Measurements from ENCODE around the gene CNTN5. TPM values are rescaled to one million over a fixed set of nuclear protein-coding genes. Genes with fewer than 3 reads are reported as not detected.

The CNTN5 gene
- total RNA-seq, 2 experiments from 2014 or later, result not detected

DNA sequence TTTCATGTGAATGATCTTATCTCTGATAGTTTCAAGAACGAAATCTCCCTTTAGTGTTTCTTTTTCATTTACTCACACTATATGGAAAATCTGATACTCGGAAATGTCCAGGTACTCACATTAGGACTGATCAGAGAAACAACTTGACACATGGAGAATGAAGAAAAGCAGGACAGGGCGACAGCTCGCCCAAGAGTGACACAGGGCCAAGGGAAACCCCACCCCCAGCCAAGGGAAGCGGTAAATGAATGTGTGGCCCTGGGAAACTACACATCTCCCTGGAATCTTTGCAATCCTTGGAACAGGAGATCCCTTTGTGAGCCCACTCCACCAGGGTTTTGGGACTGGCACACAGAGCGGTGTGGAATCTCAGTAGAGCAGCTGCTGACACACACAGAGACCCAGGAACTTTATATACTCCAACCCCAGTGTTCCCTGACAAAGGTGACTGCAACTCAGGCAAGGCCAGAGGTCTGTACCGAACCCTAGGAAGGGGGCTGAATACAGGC lies 1362.7 kb downstream of the CNTN5 start:
- peaks cover 3 to 19% of the 10 kb centered on the region in 2 experiments for H3K9me3 ChIP-seq (ENCODE audit: control insufficient read depth in 1 of 2, insufficient read depth in 1 of 2, low read length in 2 of 2)
- POLR2A ChIA-PET, result no interaction called here
- no peaks in the 10 kb centered on the region for H3K4me1 ChIP-seq (ENCODE audit: insufficient read depth, low read length)
- TF ChIP-seq, protein P1, sequence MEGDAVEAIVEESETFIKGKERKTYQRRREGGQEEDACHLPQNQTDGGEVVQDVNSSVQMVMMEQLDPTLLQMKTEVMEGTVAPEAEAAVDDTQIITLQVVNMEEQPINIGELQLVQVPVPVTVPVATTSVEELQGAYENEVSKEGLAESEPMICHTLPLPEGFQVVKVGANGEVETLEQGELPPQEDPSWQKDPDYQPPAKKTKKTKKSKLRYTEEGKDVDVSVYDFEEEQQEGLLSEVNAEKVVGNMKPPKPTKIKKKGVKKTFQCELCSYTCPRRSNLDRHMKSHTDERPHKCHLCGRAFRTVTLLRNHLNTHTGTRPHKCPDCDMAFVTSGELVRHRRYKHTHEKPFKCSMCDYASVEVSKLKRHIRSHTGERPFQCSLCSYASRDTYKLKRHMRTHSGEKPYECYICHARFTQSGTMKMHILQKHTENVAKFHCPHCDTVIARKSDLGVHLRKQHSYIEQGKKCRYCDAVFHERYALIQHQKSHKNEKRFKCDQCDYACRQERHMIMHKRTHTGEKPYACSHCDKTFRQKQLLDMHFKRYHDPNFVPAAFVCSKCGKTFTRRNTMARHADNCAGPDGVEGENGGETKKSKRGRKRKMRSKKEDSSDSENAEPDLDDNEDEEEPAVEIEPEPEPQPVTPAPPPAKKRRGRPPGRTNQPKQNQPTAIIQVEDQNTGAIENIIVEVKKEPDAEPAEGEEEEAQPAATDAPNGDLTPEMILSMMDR (IDR thresholded peaks at IDR 0.05), result no peak
- ATAC-seq (ENCODE audit: poor library complexity) (no peak), DNase-seq (no peak)
- Mint-ChIP-seq H3K4me1 (ENCODE audit: low read depth) (no peaks in the 10 kb centered on the region), H3K27me3 (no peaks in the 10 kb centered on the region), H3K9me3 (peaks cover 18% of the 10 kb centered on the region), H3K4me3 (no peak overlapping the region), H3K36me3 (ENCODE audit: low read depth) (no peaks in the 10 kb centered on the region), H3K27ac (no peak overlapping the region)
- CTCF ChIA-PET, result no interaction called here
- no peaks in the 10 kb centered on the region for H3K27me3 ChIP-seq (ENCODE audit: control insufficient read depth in 1 of 2, insufficient read depth in 2 of 2, low read length in 2 of 2)
- no peaks in the 10 kb centered on the region for H3K36me3 ChIP-seq (ENCODE audit: insufficient read depth, low read length)
- no peak overlapping the region for H3K27ac ChIP-seq (ENCODE audit: low read depth in 1 of 2, low read length in 2 of 2)
- no peak overlapping the region for H3K4me3 ChIP-seq (ENCODE audit: low read length)
- intact Hi-C loops (cut with DNase I, micrococcal nuclease), result no loop called here

DNA sequence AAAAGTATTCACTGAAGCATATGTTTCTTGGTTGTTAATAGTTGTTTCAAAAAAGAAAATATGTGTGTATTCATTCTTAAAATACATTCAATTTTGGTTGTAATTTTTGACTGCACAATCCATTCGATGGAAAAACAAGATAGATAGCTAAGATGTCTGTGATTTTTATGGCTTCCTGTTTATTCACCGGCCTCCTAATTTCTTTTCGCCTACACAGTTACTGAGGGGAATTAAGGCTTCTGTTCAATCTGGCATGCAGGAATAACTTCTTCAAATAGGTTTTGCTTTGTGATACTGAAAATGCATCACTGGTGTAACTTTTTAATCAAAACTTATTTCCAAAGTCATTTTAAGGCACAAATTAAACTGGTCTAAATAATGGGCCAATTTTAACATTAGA lies 1375.5 kb downstream of the CNTN5 start:
- no peaks in the 10 kb centered on the region for H3K36me3 ChIP-seq (ENCODE audit: insufficient read depth, low read length)
- H3K9me3 Mint-ChIP-seq, result peaks cover 13% of the 10 kb centered on the region
- H3K9me3 ChIP-seq (ENCODE audit: control insufficient read depth in 1 of 2, insufficient read depth in 1 of 2, low read length in 2 of 2), result no peaks in the 10 kb centered on the region
- no peak overlapping the region for H3K27ac Mint-ChIP-seq
- H3K27me3 Mint-ChIP-seq, result no peaks in the 10 kb centered on the region
- H3K27me3 ChIP-seq (ENCODE audit: control insufficient read depth in 1 of 2, insufficient read depth in 2 of 2, low read length in 2 of 2), result no peaks in the 10 kb centered on the region
- H3K4me3 Mint-ChIP-seq, result no peak overlapping the region
- H3K4me1 ChIP-seq (ENCODE audit: insufficient read depth, low read length), result no peaks in the 10 kb centered on the region
- TF ChIP-seq, protein P1 (IDR thresholded peaks at IDR 0.05), result no peak
- intact Hi-C loops (cut with DNase I, micrococcal nuclease), result no loop called here
- H3K36me3 Mint-ChIP-seq (ENCODE audit: low read depth), result no peaks in the 10 kb centered on the region
- ATAC-seq (ENCODE audit: poor library complexity) (no peak), DNase-seq (no peak)
- no peak overlapping the region for H3K4me3 ChIP-seq (ENCODE audit: low read length)
- no peaks in the 10 kb centered on the region for H3K4me1 Mint-ChIP-seq (ENCODE audit: low read depth)
- CTCF ChIA-PET, result interaction anchor here (1.0 kb wide), 1 partner anchor 10 kb away, joined by 4 read pairs; no protein-coding TSS in a partner anchor
- no peak overlapping the region for H3K27ac ChIP-seq (ENCODE audit: low read depth in 1 of 2, low read length in 2 of 2)
- POLR2A ChIA-PET, result no interaction called here

DNA sequence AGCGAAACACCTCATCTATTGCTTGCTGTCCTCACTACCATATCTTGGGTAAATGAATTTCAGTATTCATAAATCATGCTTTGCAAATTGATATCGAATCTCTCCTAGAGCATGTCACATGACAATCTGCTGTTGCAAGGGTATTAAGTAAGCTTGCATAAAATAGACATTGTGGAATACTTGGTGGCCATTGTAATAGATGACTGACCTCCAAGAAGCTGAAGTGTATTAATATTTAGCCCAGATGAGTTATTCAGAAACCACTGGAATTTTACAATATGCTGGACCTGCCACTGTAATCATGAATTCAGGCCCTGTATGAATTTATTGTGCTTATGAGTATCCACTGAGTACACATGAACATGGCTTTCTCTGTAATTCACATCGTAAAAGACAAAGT lies 1376.7 kb downstream of the CNTN5 start:
- intact Hi-C loops (cut with DNase I, micrococcal nuclease), result no loop called here
- H3K9me3 Mint-ChIP-seq, result peaks cover 12% of the 10 kb centered on the region
- TF ChIP-seq, protein P1 (IDR thresholded peaks at IDR 0.05), result no peak

More for the DNA sequence above, 1376.7 kb downstream of the CNTN5 start:
- Histone ChIP-seq H3K4me1 (ENCODE audit: insufficient read depth, low read length) (no peaks in the 10 kb centered on the region), H3K9me3 (ENCODE audit: control insufficient read depth in 1 of 2, insufficient read depth in 1 of 2, low read length in 2 of 2) (no peaks in the 10 kb centered on the region), H3K27me3 (ENCODE audit: control insufficient read depth in 1 of 2, insufficient read depth in 2 of 2, low read length in 2 of 2) (no peaks in the 10 kb centered on the region), H3K4me3 (ENCODE audit: low read length) (no peak overlapping the region), H3K36me3 (ENCODE audit: insufficient read depth, low read length) (no peaks in the 10 kb centered on the region), H3K27ac (ENCODE audit: low read depth in 1 of 2, low read length in 2 of 2) (no peak overlapping the region)
- ATAC-seq (ENCODE audit: poor library complexity), result no peak
- no peaks in the 10 kb centered on the region for H3K36me3 Mint-ChIP-seq (ENCODE audit: low read depth)
- CTCF ChIA-PET, result interaction anchor here (1.0 kb wide), 1 partner anchor 9 kb away, joined by 4 read pairs; no protein-coding TSS in a partner anchor
- H3K27ac Mint-ChIP-seq, result no peak overlapping the region
- H3K4me3 Mint-ChIP-seq, result no peak overlapping the region
- no peak for DNase-seq
- no peaks in the 10 kb centered on the region for H3K27me3 Mint-ChIP-seq
- no peaks in the 10 kb centered on the region for H3K4me1 Mint-ChIP-seq (ENCODE audit: low read depth)
- POLR2A ChIA-PET, result no interaction called here

Measured in CD4-positive, alpha-beta T cell (primary cell).